Measurements from ENCODE around the gene ATP6V1G1.

ATP6V1G1 gene

GRCh38 chr9:114643001-114643400 lies 55.4 kb downstream of the ATP6V1G1 start:
- no peak overlapping the region for H3K27ac ChIP-seq (ENCODE audit: insufficient read depth, low read length, poor library complexity, severe bottlenecking)
- H3K36me3 ChIP-seq (ENCODE audit: control insufficient read depth, insufficient read depth, low read length): peaks cover 33% of the 10 kb centered on the region
- H3K27me3 ChIP-seq (replicated peaks; ENCODE audit: control insufficient read depth, insufficient read depth, low read length, poor library complexity, severe bottlenecking): no peaks in the 10 kb centered on the region
- no peaks in the 10 kb centered on the region for H3K9me3 ChIP-seq (ENCODE audit: control insufficient read depth, low read length)
- H3K4me3 ChIP-seq (ENCODE audit: insufficient read depth, low read depth, low read length, poor library complexity, severe bottlenecking): no peak overlapping the region
- DNase-seq: no peak
- H3K4me1 ChIP-seq (ENCODE audit: control insufficient read depth, insufficient read depth, low read length, poor library complexity, severe bottlenecking): no peaks in the 10 kb centered on the region

GRCh38 chr9:114643896-114644295 lies 56.3 kb downstream of the ATP6V1G1 start:
- Histone ChIP-seq H3K4me3 (ENCODE audit: insufficient read depth, low read depth, low read length, poor library complexity, severe bottlenecking) (no peak overlapping the region), H3K4me1 (ENCODE audit: control insufficient read depth, insufficient read depth, low read length, poor library complexity, severe bottlenecking) (no peaks in the 10 kb centered on the region), H3K36me3 (ENCODE audit: control insufficient read depth, insufficient read depth, low read length) (peaks cover 26% of the 10 kb centered on the region), H3K27ac (ENCODE audit: insufficient read depth, low read length, poor library complexity, severe bottlenecking) (no peak overlapping the region), H3K9me3 (ENCODE audit: control insufficient read depth, low read length) (no peaks in the 10 kb centered on the region), H3K27me3 (replicated peaks; ENCODE audit: control insufficient read depth, insufficient read depth, low read length, poor library complexity, severe bottlenecking) (no peaks in the 10 kb centered on the region)
- DNase-seq: no peak
